Breast epithelium (tissue), 4 donors: ENCODE measurements around the gene WDR73. TPM values are rescaled to one million over a fixed set of nuclear protein-coding genes. Genes with fewer than 3 reads are reported as not detected.

ENCODE experiments used
- DNase-seq, 2 donors: peaks; one replicate each; pipeline ENCODE4 v3.0.0-alpha.2; 2019; ENCODE audit warnings: low spot score in 2 of 2
- H3K27ac ChIP-seq, 2 donors: fragments of 200-600 bp; sonication (generic) in 1 of 2; one replicate each; pipeline ENCODE4 v1.5.1; 2016 to 2019; ENCODE audit warnings: mild to moderate bottlenecking in 1 of 2
- H3K27me3 ChIP-seq, 2 donors: fragments of 200-600 bp; sonication (generic) in 1 of 2; one replicate each; pipeline versions ENCODE4 v1.5.1 to v1.6.0; 2017 to 2019; ENCODE audit warnings: control low read depth in 1 of 2, mild to moderate bottlenecking in 1 of 2
- H3K36me3 ChIP-seq: fragments of 200-600 bp; one replicate; pipeline ENCODE4 v1.5.1; 2019
- H3K4me1 ChIP-seq, 2 donors: fragments of 200-600 bp; sonication (generic); one replicate each; pipeline ENCODE4 v1.5.1; 2016 to 2019; ENCODE audit warnings: control low read depth in 1 of 2
- H3K4me3 ChIP-seq, 3 donors: fragments of 200-600 bp; sonication (generic); 1 replicate in 2 of 3; 2 replicates in 1 of 3; pipeline ENCODE4 v1.5.1; 2016 to 2019; ENCODE audit warnings: mild to moderate bottlenecking in 3 of 3, moderate library complexity in 2 of 3
- H3K9me3 ChIP-seq, 2 donors: fragments of 200-600 bp; sonication (generic) in 1 of 2; one replicate each; pipeline ENCODE4 v1.5.1; 2016 to 2019; ENCODE audit warnings: control low read depth in 1 of 2
- CTCF ChIP-seq, 3 donors: fragments of 450-650 bp; IDR thresholded peaks; one replicate each; pipeline ENCODE4 v1.5.1; 2016 to 2017; ENCODE audit warnings: antibody characterized with exemption in 3 of 3, mild to moderate bottlenecking in 3 of 3, moderate library complexity in 3 of 3
- POLR2A ChIP-seq: fragments of 450-650 bp; IDR thresholded peaks from one replicate; pipeline ENCODE4 v1.6.1; 2016; ENCODE audit warnings: antibody characterized with exemption, mild to moderate bottlenecking, moderate library complexity
- POLR2AphosphoS5 ChIP-seq, 3 donors: sonication (generic); formaldehyde crosslinking; IDR thresholded peaks; one replicate each; pipeline ENCODE4 v1.6.1; 2017; ENCODE audit warnings: antibody characterized with exemption in 3 of 3
- intact Hi-C: fragments of 100-400 bp; cut with DNase I; formaldehyde crosslinking; loops from one replicate; pipeline ENCODE4 v1.15.1; 2023; ENCODE audit warnings: low total_unique reads
- total RNA-seq, 3 donors: library from RNA; depleted of rRNA; stranded (reverse); fragments of >200 nt; gene quantifications; one replicate each; pipeline ENCODE4 v1.1.0, GENCODE V29; 2016

WDR73 gene
- total RNA-seq, 3 donors from 2014 or later: 13.8 to 35.0 (median 30.8) TPM

GRCh38 chr15:84604826-84605553, 49.1 kb downstream of the WDR73 start:
- Histone ChIP-seq H3K9me3 (no peaks in the 10 kb centered on the region), H3K4me3 (peak overlapping the region in 1 of 3 donors; percentile 38), H3K27ac (peak overlapping the region; percentile 53 to 88), H3K4me1 (no peaks in the 10 kb centered on the region), H3K27me3 (no peaks in the 10 kb centered on the region), H3K36me3 (no peaks in the 10 kb centered on the region)
- DNase-seq: no peak
- intact Hi-C loops: no loop called here
- TF ChIP-seq POLR2AphosphoS5 (IDR thresholded peaks at IDR 0.05): no peak
- TF ChIP-seq POLR2A: no peak
- TF ChIP-seq CTCF (IDR thresholded peaks at IDR 0.05): no peak

DNA sequence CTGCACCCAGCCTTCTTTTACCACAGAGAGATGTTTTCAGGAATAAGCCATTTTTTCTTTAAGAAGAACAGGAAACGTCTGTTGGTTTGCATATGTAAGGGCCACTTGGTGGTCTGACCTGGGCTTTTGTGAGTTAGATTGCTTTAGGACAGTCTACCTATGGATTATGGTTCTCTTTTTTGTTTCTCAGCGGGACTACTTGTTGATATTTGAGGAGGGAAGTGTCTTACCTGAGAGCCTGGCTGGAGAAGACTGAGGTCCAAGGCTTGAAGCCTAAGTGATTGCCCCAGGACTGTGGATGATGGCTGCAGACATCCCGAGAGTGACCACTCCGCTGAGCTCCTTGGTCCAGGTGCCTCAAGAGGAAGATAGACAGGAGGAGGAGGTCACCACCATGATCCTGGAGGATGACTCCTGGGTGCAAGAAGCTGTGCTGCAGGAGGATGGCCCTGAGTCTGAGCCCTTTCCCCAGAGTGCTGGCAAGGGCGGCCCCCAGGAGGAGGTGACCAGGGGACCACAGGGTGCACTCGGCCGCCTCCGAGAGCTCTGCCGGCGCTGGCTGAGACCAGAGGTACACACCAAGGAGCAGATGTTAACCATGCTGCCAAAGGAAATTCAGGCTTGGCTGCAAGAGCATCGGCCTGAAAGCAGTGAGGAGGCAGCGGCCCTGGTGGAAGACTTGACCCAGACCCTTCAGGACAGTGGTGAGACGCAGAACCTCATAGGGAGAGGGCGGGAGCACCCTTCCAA, 50.3 kb downstream of the WDR73 start:
- Histone ChIP-seq H3K27ac (peak overlapping the region; percentile 25 to 74), H3K36me3 (no peaks in the 10 kb centered on the region), H3K4me1 (no peaks in the 10 kb centered on the region), H3K4me3 (peak overlapping the region in 1 of 3 donors; percentile 8), H3K9me3 (no peaks in the 10 kb centered on the region), H3K27me3 (no peaks in the 10 kb centered on the region)
- intact Hi-C loops: no loop called here
- DNase-seq: no peak
- no peak for TF ChIP-seq POLR2A
- no peak for TF ChIP-seq CTCF (IDR thresholded peaks at IDR 0.05)
- no peak for TF ChIP-seq POLR2AphosphoS5 (IDR thresholded peaks at IDR 0.05)

DNA sequence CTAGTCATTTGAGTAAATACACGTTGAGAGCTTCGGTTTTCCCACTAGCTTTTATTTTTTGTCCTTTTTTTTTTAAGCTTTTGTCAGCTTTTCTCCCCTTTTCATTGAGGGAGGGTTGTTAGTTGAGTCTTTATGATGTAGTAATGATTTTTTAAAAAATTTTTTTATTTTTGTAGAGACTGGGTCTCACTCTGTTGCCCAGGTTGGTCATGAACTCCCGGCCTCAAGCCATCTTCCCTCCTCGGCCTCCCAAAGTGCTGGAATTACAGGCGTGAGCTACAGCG, 52.6 kb downstream of the WDR73 start:
- Histone ChIP-seq H3K9me3 (no peaks in the 10 kb centered on the region), H3K4me1 (no peaks in the 10 kb centered on the region), H3K4me3 (peak overlapping the region; percentile 81 to 86 (median 84)), H3K27ac (no peak overlapping the region), H3K36me3 (no peaks in the 10 kb centered on the region), H3K27me3 (no peaks in the 10 kb centered on the region)
- TF ChIP-seq POLR2AphosphoS5 (IDR thresholded peaks at IDR 0.05) (no peak), CTCF (IDR thresholded peaks at IDR 0.05) (no peak), POLR2A (no peak)
- intact Hi-C loops: no loop called here
- DNase-seq: no peak

GRCh38 chr15:84600687-84601554, 53.2 kb downstream of the WDR73 start, which contains the start of gene ZSCAN2:
TSS of gene ZSCAN2 (plus strand) at chr15:84601009. CDS start at chr15:84603928, 2,919 bp downstream.
- Histone ChIP-seq H3K27me3 (no peaks in the 10 kb centered on the region), H3K4me3 (peak within 1 kb of the TSS; percentile 81 to 86 (median 84)), H3K9me3 (no peaks in the 10 kb centered on the region), H3K27ac (peak within 1 kb of the TSS; percentile 69 to 86), H3K36me3 (no peaks in the 10 kb centered on the region), H3K4me1 (no peaks in the 10 kb centered on the region)
- peak; percentile 95 to 96 for DNase-seq
- intact Hi-C loops: no loop called here
- TF ChIP-seq POLR2AphosphoS5 (IDR thresholded peaks at IDR 0.05) (peak in 2 of 3 donors; percentile 17 to 35), CTCF (IDR thresholded peaks at IDR 0.05) (no peak), POLR2A (no peak)
